Hematopoietic multipotent progenitor cell treated with erythropoietin and hydrocortisone succinate and interleukin-3 and kit ligand, for 4 days (in vitro differentiated cells): ENCODE data around the gene KRTAP4-12.
A peak's percentile ranks its signal among the peaks of the same experiment; 100 is the strongest.
"Not testable (repeated sequence)": the region's sequence is repeated elsewhere in the genome, so short reads cannot be mapped to it uniquely, and the experiment has no call there.

Source experiments
- DNase-seq: peaks from one replicate; pipeline ENCODE4 v3.0.0-alpha.2; 2015

KRTAP4-12 gene

DNA sequence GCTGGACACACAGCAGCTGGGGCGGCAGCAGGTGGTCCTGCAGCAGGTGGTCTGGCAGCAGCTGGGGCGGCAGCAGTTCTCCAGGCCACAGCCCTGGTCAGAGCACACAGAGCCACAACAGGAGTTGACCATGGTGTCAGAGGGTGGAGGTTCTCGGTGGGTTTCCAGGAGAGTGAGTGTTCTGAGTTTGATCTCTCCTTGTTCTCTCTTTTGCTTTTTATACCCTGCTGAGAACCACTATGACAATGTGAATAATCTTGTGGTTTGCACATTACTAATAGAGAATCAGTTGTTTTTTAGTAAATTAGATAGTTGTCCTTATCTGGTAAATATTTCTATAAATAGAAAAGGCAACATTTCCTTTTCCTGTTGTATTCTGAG, at the start of gene KRTAP4-12:
Gene KRTAP4-12 (minus strand): TSS at position 192 of the 381 bp plus-strand sequence. CDS start 60 bp downstream, at position 132.
- DNase-seq, result not testable (repeated sequence)

DNA sequence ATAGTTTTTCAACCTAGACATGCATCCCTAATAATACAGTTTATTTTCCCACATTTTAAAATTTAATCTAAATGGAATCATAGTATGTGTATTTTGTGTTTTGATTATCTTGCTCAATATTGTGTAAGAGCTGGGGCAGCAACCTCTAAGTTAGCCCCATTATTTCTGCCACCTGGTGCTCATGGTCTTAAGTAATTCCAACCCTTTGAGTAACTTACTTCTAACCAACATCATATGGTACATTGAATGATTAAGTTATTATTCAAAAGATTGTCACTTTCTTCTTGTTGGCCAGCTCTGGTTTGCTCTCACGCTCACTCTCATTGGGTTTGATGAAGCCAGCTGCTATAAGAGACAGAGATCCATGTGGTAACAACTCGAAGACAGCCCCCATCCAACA, 47.9 kb upstream of the KRTAP4-12 start:
- DNase-seq, result no peak

DNA sequence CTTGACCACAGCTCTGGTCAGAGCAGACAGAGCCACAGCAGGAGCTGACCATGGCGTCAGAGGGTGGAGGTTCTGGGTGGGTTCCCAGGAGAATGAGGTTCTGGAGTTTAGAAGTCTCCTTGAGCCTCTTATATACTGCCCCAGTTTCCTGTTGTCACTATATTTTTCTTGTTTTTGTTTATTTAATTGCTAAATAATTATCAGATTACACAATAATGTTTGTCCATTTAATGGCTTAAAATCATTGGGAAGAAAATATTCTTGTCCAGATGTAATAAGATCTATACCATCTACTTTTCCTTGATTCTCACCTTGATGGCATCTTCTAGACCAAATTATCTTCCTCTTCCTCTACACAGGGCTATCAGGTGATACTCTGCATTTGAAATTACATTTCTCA, 44.1 kb upstream of the KRTAP4-12 start, which contains the start of gene KRTAP4-3:
Gene KRTAP4-3 (minus strand): TSS at position 101 of the 400 bp plus-strand sequence. CDS start 49 bp downstream, at position 52.
- no peak for DNase-seq

DNA sequence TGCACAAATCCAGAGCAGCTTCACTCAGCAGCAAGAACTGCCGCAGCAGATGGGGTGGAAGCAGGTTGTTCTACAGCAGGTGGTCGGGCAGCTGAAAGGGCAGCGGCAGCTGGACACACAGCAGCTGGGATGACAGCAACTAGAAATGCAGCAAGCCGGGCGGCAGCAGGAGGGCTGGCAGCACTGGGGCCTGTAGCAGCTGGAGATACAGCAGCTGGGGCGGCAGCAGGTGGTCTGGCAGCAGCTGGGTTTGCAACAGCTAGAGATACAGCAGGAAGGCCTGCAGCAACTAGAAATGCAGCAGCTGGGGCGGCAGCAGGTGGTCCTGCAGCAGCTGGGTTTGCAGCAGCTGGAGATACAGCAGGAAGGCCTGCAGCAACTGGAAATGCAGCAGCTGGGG, 43.6 kb upstream of the KRTAP4-12 start:
- no peak for DNase-seq

DNA sequence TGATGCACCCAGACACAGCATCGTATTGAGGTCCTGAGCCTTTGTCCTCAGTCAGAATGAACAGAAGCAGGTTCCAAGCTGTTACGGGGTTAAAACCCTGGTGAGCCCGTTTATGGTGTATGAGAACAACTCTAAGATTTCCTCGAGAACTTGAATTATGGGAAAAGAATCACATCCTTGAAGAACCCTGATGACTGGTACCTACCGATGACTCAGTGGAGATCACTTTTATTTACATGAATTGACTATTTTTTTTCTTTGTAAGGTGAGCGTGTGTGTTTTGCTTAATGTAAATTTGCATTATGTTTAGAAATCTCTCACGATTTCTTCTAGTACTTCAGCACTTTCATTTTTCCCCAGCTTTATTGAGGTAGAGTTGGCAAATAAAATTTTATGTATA, 39.8 kb upstream of the KRTAP4-12 start:
- DNase-seq, result no peak

DNA sequence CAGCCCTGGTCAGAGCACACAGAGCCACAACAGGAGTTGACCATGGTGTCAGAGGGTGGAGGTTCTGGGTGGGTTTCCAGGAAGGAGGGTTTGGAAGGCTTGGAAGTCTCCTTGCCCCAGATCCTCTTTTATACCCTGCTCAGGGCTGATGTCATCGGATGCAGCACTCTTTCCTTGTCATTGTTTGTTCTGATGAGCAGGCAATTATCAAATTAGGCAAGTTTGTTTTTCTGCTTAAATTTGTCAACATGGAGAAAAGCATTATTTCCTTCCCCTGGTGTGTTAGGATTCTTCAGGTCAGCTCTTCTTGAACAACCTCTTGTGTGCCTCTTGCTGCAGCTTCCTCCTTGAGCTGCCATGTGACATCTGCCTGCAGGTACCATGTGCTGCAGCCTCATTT, 36.7 kb upstream of the KRTAP4-12 start, which contains the start of gene KRTAP4-4:
Gene KRTAP4-4 (minus strand): TSS at position 101 of the 400 bp plus-strand sequence. CDS start 57 bp downstream, at position 44.
- DNase-seq, result no peak

DNA sequence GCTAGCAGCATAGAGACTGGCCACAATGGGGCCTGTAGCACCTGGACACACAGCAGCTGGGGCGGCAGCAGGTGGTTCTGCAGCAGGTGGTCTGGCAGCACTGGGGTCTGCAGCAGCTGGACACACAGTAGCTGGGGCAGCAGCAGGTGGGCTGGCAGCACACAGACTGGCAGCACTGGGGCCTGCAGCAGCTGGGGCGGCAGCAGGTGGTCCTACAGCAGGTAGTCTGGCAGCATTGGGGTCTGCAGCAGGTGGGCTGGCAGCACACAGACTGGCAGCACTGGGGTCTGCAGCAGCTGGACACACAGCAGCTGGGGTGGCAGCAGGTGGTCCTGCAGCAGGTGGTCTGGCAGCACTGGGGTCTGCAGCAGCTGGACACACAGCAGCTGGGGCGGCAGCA, 36.2 kb upstream of the KRTAP4-12 start:
- DNase-seq, result not testable (repeated sequence)

DNA sequence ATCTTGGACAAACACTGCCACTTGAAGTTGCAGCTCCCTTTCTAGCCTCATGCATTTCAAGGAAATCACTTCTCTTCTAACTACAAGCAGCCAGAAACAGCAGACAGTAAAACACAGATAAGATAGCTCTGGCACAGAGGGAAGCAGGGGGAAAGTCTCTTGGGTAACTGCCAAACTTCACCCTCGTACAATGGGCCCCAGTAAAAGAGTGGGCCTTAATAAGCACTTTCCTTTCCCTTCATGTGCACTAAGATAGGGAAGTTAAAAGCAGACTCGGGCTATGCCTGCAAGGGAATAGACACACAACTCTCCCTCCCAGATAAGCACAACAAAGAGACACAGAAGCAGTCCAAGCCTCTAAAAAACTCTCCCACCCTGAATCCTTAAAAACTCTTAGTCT, 29.9 kb upstream of the KRTAP4-12 start:
- peak; percentile 78 for DNase-seq

DNA sequence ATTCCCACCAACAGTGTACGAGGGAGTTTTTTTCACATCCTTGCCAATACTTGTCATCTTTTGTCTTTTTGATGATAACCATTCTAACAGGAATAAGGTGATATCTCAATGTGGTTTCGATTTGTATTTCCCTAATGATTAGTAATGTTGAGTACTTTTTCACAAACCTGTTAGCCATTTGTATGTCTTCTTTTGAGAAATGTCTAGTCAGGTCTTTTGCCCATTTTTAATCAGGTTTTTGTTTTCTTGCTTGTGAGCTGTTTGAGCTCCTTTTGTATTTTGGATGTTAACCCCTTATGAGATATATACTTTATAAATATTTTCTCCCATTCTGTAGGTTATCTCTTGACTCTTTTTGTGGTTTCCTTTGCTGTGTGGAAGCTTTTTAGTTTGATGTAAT, 27.5 kb upstream of the KRTAP4-12 start:
- no peak for DNase-seq

DNA sequence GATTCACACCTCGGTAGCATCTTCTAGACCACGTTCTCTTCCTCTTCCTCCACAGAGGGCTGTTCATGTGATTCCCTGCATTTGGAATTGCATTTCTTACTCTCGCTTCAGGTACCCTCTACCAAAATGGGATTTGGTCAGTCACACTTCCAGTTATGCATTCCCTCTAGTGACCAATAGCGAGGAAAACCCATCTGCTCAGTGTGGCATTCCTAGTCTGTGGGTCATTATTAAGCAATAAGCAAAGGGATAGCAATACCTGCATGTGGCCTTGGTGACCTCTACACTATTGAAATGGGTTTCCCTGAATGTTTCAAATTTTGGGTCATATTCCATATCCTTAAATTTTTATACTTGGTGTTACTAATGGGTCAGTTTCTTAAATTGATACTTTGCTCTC, 26.0 kb upstream of the KRTAP4-12 start:
- DNase-seq, result no peak

DNA sequence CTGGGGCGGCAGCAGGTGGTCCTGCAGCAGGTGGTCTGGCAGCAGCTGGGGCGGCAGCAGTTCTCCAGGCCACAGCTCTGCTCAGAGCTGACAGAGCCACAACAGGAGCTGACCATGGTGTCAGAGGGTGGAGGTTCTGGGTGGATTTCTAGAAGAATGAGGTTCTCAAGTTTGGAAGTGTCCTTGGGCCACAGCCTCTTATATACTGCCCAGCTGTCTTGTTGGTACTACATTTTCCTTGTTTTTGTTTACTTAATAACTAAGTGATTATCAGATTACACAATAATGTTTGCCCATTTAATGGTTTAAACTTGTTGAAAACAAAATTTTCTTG, 25.6 kb upstream of the KRTAP4-12 start, which contains the start of gene KRTAP4-5:
Gene KRTAP4-5 (minus strand): TSS at position 174 of the 334 bp plus-strand sequence. CDS start 58 bp downstream, at position 116.
- no peak for DNase-seq

DNA sequence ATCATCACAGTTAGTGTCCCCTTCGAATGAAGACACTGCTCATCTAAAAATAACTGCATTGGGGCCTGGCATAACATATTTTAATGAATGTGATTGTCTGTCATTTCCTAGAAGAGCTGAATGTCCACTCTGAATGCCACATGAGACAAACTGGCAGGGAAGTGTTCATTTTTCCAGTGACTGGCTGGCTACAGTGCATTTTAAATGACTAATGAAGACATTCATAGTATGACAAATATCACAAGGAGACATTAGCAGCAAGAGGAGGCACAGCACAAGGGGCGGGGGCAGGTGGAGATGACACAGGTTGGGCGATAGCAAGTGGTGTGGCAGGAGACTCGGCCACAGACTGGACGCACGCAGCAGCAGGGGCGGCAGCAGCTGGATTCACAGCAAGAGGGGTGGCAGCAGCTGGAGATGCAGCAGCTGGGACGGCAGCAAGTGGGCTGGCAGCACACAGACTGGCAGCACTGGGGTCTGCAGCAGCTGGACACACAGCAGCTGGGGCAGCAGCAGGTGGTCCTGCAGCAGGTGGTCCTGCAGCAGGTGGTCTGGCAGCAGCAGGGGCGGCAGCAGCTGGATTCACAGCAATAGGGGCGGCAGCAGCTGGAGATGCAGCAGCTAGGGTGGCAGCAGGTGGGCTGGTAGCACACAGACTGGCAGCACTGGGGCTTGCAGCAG, 25.1 kb upstream of the KRTAP4-12 start:
- DNase-seq, result not testable (repeated sequence)

DNA sequence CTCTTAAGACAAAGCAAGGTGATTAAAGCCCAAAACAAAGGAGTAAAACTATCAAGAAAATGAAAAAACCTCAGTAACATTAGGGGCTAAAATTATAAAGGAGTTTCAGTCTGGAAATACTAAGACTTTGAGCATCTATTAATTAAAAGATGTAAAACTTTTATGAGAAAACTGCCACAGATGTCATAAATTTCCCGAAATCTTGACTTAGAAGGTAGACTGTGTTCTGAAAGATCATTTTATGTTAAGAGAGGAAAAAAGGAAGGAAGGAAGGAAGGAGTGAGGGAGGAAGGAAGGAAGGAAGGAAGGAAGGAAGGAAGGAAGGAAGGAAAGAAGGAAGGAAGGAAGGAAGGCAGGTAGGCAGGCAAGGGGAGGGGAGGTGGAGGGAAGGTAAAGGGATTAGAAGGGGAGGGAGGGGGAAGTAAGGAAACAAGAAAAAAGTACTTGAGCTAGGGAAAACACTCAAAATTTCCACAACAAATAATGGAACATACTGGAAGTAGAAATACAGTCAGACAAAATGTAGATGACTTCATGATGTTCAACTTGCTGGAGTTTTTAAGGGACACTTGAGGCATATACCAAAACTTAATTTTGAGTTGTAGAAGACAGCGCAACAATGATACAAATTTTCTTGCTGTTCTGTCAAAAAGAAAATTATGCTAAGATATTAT, 23.7 kb upstream of the KRTAP4-12 start:
- DNase-seq, result no peak

DNA sequence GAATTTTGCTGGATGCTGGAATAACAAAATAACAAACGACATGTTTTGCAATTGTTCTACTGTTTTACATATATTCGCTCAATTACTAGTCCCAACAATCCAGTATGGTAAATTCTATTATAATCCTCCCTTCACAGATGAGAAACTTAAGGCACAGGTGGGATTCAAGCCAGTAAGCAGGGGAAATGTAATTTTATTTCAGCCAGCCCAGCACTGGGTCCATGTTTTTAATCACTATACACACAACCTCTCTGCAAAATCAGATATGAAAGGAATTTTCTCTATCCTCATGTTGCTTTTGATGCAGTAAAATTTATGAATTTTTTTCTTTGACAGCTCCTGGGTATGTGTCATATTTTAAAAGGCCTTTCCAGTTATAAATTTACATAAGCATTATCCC, 21.3 kb upstream of the KRTAP4-12 start:
- no peak for DNase-seq

DNA sequence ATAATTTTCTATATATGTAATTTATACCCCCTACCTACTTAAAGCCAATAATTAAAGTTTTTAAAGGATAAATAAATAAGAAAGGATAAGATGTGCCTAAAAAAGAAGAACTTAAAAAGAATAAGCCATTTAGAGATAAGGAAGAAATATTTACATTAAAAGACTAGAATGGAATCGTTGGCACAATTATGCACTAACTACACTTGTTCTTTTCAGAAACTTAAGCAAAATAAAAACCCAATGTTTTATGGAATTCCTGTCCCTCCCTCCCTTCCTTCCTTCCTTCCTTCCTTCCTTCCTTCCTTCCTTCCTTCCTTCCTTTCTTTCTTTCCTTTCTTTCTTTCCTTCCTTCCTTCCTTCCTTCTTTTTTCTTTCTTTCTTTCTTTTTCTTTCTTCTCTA, 20.9 kb upstream of the KRTAP4-12 start:
- no peak for DNase-seq

DNA sequence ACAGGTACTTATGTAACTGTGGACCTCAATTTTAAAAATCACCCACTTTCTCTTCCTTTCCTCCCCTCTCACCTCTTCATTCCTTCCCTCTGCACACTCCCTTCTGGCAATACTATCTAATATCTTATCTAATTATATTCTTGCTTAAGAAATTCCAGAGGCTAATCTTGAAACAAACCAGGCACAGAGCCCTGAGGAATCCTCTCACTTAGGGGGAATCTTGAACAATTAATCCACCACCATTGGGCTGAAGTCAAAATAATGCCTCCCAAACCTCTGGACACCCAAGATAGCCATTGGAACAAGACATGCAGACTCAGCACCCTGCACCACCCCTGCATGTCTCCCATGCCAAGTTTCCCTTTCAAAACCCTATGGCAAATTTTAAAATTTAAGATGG, 17.4 kb upstream of the KRTAP4-12 start:
- DNase-seq, result no peak

DNA sequence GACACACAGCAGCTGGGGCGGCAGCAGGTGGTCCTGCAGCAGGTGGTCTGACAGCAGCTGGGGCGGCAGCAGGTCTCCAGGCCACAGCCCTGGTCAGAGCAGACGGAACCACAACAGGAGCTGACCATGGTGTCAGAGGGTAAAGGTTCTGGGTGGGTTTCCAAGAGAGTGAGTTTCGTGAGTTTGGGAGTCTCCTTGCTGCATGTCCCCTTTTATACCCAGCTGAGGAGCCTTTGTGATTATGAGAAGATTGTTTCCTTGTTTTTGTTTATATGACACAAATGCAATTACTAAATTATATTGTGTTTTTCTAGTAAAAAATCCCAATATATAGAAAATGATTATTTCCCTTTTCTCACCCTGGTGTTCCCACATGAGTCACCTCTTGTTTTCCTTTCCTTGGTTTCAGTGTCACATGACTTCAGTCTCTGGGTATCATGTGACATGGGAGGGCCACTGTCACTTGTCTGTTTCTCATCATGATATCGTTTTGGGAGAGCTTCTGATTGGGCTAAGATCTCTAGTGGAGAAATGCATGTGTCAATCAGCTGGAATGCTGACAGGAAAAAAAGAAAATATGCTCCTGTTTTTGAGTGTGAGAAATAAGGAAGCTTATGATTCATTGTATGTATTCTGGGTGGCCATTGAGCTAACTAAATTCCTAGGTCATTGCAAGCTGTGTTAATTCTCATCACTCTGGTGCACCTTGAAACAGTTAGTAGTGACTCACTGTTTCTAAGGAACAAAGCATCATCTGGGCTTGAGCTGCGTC, 16.6 kb upstream of the KRTAP4-12 start, which contains the start of gene KRTAP4-6:
Gene KRTAP4-6 (minus strand): TSS at position 185 of the 772 bp plus-strand sequence. CDS start 57 bp downstream, at position 128.
- DNase-seq, result no peak

DNA sequence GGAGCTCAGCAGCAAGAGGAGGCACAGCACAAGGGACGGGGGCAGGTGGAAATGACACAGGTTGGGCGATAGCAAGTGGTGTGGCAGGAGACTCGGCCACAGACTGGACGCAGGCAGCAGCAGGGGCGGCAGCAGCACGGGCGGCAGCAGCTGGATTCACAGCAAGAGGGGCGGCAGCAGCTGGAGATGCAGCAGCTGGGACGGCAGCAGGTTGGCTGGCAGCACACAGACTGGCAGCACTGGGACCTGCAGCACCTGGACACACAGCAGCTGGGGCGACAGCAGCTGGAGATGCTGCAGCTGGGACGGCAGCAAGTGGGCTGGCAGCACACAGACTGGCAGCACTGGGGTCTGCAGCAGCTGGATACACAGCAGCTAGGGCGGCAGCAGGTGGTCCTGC, 15.9 kb upstream of the KRTAP4-12 start:
- not testable (repeated sequence) for DNase-seq

DNA sequence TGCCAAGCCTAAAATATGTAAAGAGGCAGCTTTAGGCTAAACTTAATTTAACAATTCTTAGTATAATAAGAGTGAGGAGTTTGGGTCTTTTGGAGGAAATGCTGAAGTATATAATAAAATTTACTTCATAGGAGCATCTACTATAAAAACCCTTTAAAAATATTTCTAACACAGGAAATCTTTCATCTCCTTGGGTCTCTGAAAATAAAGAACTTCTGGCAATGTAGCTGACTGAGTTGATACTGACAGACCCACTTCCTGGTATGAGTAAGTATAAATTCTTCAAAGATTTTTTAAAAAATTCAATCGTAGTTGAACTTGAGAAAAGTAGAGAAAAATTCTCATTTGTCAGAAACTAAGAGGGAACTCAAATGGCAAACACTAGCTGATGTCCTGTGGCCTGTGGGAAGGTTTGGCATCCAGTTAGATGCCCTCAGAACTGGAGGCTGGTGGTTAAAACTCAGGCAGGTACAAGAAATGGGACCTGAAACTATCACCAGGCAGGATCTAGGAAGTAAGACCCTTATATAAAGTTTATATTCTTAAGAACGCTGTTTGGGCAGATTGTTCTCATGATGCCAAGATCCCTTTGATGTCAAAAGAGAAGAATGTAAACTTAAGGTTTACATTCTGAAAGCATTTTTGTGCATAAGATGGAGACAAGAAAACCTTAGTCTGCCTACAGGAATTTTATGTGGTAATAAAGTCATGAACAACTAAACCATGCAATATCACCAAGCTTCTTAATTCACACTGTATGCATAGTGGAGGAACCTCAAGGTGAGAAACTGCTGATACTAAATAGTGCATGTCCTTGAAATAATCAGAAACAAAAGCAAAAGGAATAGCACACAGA, 10.1 kb upstream of the KRTAP4-12 start:
- DNase-seq, result no peak

DNA sequence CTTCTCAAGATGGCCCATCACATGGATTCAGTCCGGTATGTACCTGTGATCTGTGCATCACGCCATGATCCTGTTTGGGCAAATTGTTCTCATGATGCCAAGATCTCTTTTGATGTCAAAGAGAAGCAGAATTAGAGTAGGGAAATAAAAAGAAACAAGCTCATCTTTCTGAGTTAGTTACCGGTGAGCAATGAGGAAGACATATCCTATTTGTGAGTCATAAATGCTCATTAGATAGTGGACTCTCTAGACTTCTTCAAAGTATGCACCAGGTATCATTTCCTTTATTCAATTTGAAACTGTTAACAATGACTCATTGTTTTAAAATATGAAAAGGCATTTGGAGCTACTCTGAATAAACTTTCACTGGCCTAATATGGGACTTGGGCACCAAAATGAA, 8.0 kb upstream of the KRTAP4-12 start:
- DNase-seq, result no peak

DNA sequence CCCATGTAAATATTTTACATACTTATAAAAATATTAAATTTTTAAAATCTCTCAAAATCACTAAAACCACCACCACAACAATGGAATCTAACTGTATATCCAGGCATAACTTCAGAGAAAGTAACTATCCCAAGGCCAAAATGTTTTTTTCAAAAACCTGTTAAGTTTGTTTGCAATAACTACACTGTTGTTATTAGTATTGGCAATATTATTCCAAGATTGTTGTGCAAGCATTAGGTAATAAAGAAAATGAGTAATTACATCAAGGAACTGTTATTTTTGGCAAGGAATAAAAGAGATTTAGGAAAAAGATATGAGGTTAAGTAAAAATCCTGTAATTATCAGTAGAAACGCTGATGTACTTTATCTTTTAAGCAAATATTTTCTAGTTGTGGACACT, 3.4 kb upstream of the KRTAP4-12 start:
- DNase-seq, result no peak

DNA sequence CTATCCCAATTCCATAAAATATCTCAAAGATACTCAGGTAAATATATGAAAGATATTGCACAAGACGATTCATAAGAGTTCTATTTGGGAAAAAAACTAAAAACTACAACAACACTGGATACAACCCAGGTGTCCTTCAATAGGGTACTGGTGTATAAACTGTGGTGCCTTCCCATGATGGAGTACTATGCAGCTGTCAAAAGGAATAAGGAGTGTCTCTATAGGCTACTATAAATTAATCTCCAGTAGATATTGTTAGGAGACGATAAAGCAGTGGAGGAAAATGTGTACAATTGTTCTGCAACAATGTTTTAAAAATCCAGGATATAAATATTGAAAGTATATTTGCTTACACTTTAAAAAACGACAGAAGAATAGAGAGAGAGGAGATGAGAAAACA, 2.4 kb upstream of the KRTAP4-12 start:
- no peak for DNase-seq

DNA sequence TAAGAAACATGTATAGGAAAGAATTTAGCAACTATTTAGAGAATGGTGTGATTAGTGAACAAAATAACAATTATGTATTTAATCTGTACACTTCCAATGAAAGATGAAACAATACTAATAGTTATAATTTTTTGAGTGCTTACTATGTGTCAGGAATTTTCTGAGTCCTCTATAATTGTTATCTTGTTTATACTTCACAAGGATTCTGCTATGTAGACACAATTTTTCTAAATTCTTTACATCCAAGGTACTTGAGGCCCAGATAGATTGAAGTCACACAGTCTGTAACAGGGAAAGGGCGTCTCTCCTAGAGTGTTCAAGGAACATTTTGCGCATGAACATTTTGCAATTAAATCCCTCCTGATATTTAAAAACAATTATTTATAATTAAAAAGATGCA, 1.1 kb upstream of the KRTAP4-12 start:
- no peak for DNase-seq
